Measurements from ENCODE around the gene SLC12A9.

GRCh38 chr7:100835903-100836811 is 16.4 kb upstream of the SLC12A9 start:
- TF ChIP-seq CTCF (IDR thresholded peaks at IDR 0.05; ENCODE audit: borderline replicate concordance, extremely low read depth, low read length, poor library complexity, severe bottlenecking) (no peak), EZH2 (IDR thresholded peaks at IDR 0.05; ENCODE audit: borderline replicate concordance, low read depth, low read length, severe bottlenecking) (no peak)

All from DND-41 (cell line).